OCI-LY7 (cell line): ENCODE results near the gene KCNQ5. TPM values are rescaled to one million over a fixed set of nuclear protein-coding genes. Genes with fewer than 3 reads are reported as not detected.
"Not testable (repeated sequence)": the region's sequence is repeated elsewhere in the genome, so short reads cannot be mapped to it uniquely, and the experiment has no call there.

ENCODE experiments used
- BruUV-seq: library from RNA; stranded (reverse); fragments of 400-500 nt; replicated peaks from 2 replicates; lab custom pipeline; 2021; lab: Mats Ljungman, UMichigan
- CTCF ChIA-PET: fragments of 300-600 bp; sonication (Branson Sonifier 250); formaldehyde crosslinking; loops from one replicate; lab custom pipeline; 2022; ENCODE audit warnings: antibody characterized with exemption; ENCODE audit not compliant: unreplicated experiment; lab: Charles Lee
- POLR2A ChIA-PET: fragments of 300-600 bp; sonication (Branson Sonifier 250); formaldehyde crosslinking; loops from one replicate; lab custom pipeline; 2022; ENCODE audit warnings: antibody characterized with exemption; lab: Charles Lee
- DNase-seq: peaks from one replicate; pipeline ENCODE4 v3.0.0-alpha.2; 2015; ENCODE audit warnings: low spot score
- H2AFZ ChIP-seq: fragments of 200-600 bp; sonication (generic), shearing (Covaris generic); 2 replicates; pipeline ENCODE4 v1.6.1; 2014; ENCODE audit warnings: mild to moderate bottlenecking, antibody characterized with exemption, low read length, moderate library complexity
- H3K27ac ChIP-seq: fragments of 200-600 bp; sonication (generic); 2 replicates; pipeline ENCODE4 v1.5.1; 2014; ENCODE audit warnings: mixed run types, low read depth, mild to moderate bottlenecking, moderate library complexity, low read length, inconsistent platforms; ENCODE audit not compliant: poor library complexity, severe bottlenecking
- H3K36me3 ChIP-seq: fragments of 200-600 bp; sonication (generic); 2 replicates; pipeline ENCODE4 v1.6.1; 2014; ENCODE audit warnings: mild to moderate bottlenecking, antibody characterized with exemption, low read length, moderate library complexity, mixed read lengths; ENCODE audit not compliant: insufficient read depth
- H3K4me1 ChIP-seq: fragments of 200-600 bp; sonication (generic); 2 replicates; pipeline ENCODE4 v1.5.1; 2014; ENCODE audit warnings: mild to moderate bottlenecking, low read length; ENCODE audit not compliant: insufficient read depth, poor library complexity, severe bottlenecking
- H3K4me2 ChIP-seq: fragments of 200-600 bp; sonication (generic); 2 replicates; pipeline ENCODE4 v1.6.1; 2014; ENCODE audit warnings: mild to moderate bottlenecking, low read length
- H3K4me3 ChIP-seq: fragments of 200-600 bp; sonication (generic); 2 replicates; pipeline ENCODE4 v1.5.1; 2014; ENCODE audit warnings: mild to moderate bottlenecking, low read depth, low read length; ENCODE audit not compliant: poor library complexity, severe bottlenecking
- H3K79me2 ChIP-seq: fragments of 200-600 bp; sonication (generic); 2 replicates; pipeline ENCODE4 v1.6.1; 2016; ENCODE audit warnings: low read depth, mild to moderate bottlenecking, low read length, moderate library complexity, mixed read lengths; ENCODE audit not compliant: insufficient read depth
- H3K9me2 ChIP-seq: fragments of 200-600 bp; sonication (generic); 2 replicates; pipeline ENCODE4 v1.6.1; 2016; ENCODE audit warnings: mild to moderate bottlenecking, low read length, mixed read lengths; ENCODE audit not compliant: insufficient read depth
- H3K9me3 ChIP-seq: fragments of 200-600 bp; sonication (generic); 2 replicates; pipeline ENCODE4 v1.6.1; 2014; ENCODE audit warnings: mild to moderate bottlenecking, mixed run types, low read length, mixed read lengths
- H4K20me1 ChIP-seq: fragments of 200-600 bp; sonication (generic); 2 replicates; pipeline ENCODE4 v1.6.1; 2014; ENCODE audit warnings: mild to moderate bottlenecking, antibody characterized with exemption, low read length, moderate library complexity, mixed read lengths; ENCODE audit not compliant: insufficient read depth
- EZH2phosphoT487 ChIP-seq: fragments of 200-600 bp; sonication (generic); IDR thresholded peaks from 2 replicates; pipeline ENCODE4 v1.6.1; 2018; ENCODE audit warnings: low read depth, borderline replicate concordance, mild to moderate bottlenecking, mixed run types, antibody characterized with exemption, low read length, moderate library complexity, mixed read lengths
- intact Hi-C: fragments of 100-400 bp; cut with micrococcal nuclease; formaldehyde crosslinking; loops from one replicate; pipeline ENCODE4 v1.10.0; 2022; ENCODE audit not compliant: unreplicated experiment
- total RNA-seq, 2 experiments: library from RNA; depleted of rRNA in 1 of 2; stranded (reverse); fragments of >200 nt in 1 of 2; shearing (Covaris generic) in 1 of 2; gene quantifications; 2 replicates each; pipeline ENCODE4 v1.2.3, GENCODE V29; 2014 to 2022
- TF ChIP-seq, protein P1 (sequence below): fragments of 200-600 bp; sonication (generic); conservative IDR thresholded peaks from 2 replicates; pipeline ENCODE4 v1.5.1; 2014; ENCODE audit warnings: mild to moderate bottlenecking, antibody characterized with exemption, low read length, moderate library complexity, mixed read lengths

The KCNQ5 gene
- total RNA-seq, 2 experiments from 2014 or later: 26.1 to 29.7 TPM

DNA sequence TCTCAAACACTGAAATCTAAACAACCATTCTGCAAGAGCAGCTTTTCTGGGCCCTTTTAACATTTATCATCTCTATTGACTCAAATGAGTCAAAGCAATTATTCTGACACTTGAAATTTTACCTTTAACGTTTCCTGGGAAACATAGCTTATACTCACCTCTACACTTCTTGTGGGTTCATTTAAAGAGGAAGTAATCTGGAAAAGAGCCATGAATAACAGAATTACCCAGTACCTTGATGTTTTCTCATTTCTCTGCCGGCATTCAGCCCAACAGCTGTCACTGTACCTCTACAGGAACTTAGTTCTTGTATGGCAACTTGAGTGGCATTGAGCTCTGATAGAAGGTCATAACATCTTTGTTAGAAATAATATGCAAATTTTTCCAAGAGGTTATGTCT is 272.2 kb downstream of the KCNQ5 start:
- intact Hi-C loops: no loop called here
- Histone ChIP-seq H3K4me2 (no peak overlapping the region), H3K9me2 (no peaks in the 10 kb centered on the region), H4K20me1 (no peaks in the 10 kb centered on the region), H3K9me3 (no peaks in the 10 kb centered on the region), H3K4me3 (no peak overlapping the region), H3K4me1 (no peaks in the 10 kb centered on the region), H3K36me3 (peaks cover 10% of the 10 kb centered on the region; the same call in 1 of the 2 replicates), H3K79me2 (no peaks in the 10 kb centered on the region), H2AFZ (no peak overlapping the region), H3K27ac (no peak overlapping the region)
- no peak for TF ChIP-seq EZH2phosphoT487
- TF ChIP-seq, protein P1, sequence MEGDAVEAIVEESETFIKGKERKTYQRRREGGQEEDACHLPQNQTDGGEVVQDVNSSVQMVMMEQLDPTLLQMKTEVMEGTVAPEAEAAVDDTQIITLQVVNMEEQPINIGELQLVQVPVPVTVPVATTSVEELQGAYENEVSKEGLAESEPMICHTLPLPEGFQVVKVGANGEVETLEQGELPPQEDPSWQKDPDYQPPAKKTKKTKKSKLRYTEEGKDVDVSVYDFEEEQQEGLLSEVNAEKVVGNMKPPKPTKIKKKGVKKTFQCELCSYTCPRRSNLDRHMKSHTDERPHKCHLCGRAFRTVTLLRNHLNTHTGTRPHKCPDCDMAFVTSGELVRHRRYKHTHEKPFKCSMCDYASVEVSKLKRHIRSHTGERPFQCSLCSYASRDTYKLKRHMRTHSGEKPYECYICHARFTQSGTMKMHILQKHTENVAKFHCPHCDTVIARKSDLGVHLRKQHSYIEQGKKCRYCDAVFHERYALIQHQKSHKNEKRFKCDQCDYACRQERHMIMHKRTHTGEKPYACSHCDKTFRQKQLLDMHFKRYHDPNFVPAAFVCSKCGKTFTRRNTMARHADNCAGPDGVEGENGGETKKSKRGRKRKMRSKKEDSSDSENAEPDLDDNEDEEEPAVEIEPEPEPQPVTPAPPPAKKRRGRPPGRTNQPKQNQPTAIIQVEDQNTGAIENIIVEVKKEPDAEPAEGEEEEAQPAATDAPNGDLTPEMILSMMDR: no peak
- BruUV-seq: no TSS peak
- no peak for DNase-seq
- CTCF ChIA-PET: no interaction called here
- POLR2A ChIA-PET: interaction anchor here (1.0 kb wide), 1 partner anchor 11 kb away, joined by 3 read pairs; no protein-coding TSS in a partner anchor

DNA sequence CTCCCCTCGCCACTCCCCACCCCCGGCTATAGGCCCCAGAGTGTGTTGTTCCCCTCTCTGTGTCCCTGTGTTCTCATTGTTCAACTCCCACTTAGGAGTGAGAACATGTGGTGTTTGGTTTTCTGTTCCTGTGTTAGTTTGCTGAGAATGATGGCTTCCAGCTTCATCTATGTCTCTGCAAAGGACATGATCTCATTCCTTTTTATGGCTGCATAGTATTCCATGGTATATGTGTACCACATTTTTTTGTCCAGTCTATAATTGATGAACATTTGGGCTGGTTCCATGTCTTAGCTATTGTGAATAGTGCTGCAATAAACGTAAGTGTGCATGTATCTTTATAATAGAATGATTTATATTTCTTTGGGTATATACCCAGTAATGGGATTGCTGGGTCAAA is 276.4 kb downstream of the KCNQ5 start:
- H3K4me2 ChIP-seq, H3K9me3 ChIP-seq, H3K36me3 ChIP-seq, intact Hi-C loops, H4K20me1 ChIP-seq, BruUV-seq, H2AFZ ChIP-seq, DNase-seq, H3K27ac ChIP-seq, H3K9me2 ChIP-seq, POLR2A ChIA-PET, CTCF ChIA-PET, H3K4me1 ChIP-seq, H3K79me2 ChIP-seq, H3K4me3 ChIP-seq: not testable (repeated sequence)

DNA sequence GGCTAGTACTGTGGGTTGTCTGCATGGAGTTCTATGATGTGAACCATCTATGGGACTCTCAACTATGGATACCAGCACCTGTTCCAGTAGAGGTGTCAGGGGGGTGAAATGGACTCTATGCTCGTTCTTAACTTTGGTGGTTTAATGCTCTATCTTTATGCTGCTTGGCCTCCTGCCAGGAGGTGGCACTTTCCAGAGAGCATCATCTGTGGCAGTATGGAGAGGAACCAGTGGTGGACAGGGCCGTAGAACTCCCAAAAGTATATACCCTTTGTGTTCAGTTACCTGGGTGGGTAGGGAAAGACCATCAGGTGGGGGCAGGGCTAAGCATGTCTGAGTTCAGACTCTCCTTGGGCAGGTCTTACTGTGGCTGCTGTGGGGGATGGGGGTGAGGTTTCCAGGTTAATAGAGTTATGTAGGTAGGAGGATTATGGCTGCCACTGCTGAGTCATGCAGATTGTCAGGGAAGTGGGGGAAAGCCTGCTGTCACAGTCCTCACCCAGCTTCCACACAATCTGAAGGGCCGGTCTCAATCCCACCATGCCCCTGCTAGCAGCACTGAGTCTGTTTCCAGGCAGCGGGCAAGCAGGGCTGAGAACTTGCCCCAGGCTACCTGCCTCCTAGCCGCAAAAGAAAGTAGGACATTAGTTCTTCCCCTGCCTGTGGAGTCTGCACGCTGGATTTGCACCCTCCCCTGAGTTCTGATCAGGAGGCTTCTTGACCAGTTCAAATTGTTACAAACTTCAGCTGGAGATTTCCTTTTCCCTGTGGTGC is 284.0 kb downstream of the KCNQ5 start:
- ChIA-PET POLR2A (interaction anchor here (0.7 kb wide), 1 partner anchor 1019 kb away, joined by 3 read pairs; no protein-coding TSS in a partner anchor), CTCF (no interaction called here)
- Histone ChIP-seq H4K20me1 (no peaks in the 10 kb centered on the region), H3K4me2 (no peak overlapping the region), H3K27ac (no peak overlapping the region), H3K4me1 (no peaks in the 10 kb centered on the region), H3K79me2 (peaks cover 12% of the 10 kb centered on the region; the same call in 1 of the 2 replicates), H3K36me3 (no peaks in the 10 kb centered on the region), H3K9me3 (no peaks in the 10 kb centered on the region), H3K4me3 (no peak overlapping the region), H3K9me2 (no peaks in the 10 kb centered on the region), H2AFZ (no peak overlapping the region)
- intact Hi-C loops: no loop called here
- TF ChIP-seq EZH2phosphoT487: no peak
- TF ChIP-seq, protein P1: no peak
- BruUV-seq: no TSS peak
- DNase-seq: no peak
